Omental fat pad (tissue), 4 donors: Measurements from ENCODE around the gene ROBO1. TPM values are rescaled to one million over a fixed set of nuclear protein-coding genes. Genes with fewer than 3 reads are reported as not detected.
"Not testable (repeated sequence)": the region's sequence is repeated elsewhere in the genome, so short reads cannot be mapped to it uniquely, and the experiment has no call there.

ENCODE experiments used
- ATAC-seq: fragments of 150-250 bp; one replicate; pipeline ENCODE4 v1.9.1; 2016; ENCODE audit warnings: mild to moderate bottlenecking, moderate library complexity; ENCODE audit not compliant: low FRiP score
- DNase-seq: peaks from one replicate; pipeline ENCODE4 v3.0.0-alpha.2; 2019; ENCODE audit warnings: low spot score
- total RNA-seq, 4 donors: library from RNA; depleted of rRNA; stranded (reverse); fragments of >200 nt; gene quantifications; one replicate each; pipeline ENCODE4 v1.1.0, GENCODE V29; 2016
- TF ChIP-seq, protein P1 (sequence below), 3 donors: fragments of 450-650 bp; IDR thresholded peaks; one replicate each; pipeline ENCODE4 v1.5.1; 2016 to 2017; ENCODE audit warnings: antibody characterized with exemption in 3 of 3, mild to moderate bottlenecking in 3 of 3, moderate library complexity in 2 of 3

The ROBO1 gene
- total RNA-seq, 4 donors from 2014 or later, result 13.7 to 34.2 (median 21.0) TPM

DNA sequence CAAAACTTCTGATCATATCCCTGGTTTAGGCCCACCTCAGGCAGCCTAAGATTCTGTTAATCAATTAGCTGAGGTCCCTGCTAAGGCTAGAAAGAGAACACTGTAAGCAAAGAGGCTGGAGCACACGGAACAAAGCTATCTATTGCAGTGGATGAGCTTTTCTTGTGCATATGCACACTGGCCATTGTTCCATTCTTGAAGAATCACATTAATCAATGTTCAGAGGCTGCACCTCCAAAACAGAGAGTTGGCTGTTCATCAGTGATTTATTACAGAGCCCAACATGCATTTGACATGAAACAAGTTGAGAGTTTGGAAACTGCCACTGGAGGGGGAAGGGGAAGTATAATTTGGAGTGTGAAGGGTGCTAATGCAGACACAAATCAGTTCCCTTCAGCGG lies 873.0 kb downstream of the ROBO1 start:
- TF ChIP-seq, protein P1, sequence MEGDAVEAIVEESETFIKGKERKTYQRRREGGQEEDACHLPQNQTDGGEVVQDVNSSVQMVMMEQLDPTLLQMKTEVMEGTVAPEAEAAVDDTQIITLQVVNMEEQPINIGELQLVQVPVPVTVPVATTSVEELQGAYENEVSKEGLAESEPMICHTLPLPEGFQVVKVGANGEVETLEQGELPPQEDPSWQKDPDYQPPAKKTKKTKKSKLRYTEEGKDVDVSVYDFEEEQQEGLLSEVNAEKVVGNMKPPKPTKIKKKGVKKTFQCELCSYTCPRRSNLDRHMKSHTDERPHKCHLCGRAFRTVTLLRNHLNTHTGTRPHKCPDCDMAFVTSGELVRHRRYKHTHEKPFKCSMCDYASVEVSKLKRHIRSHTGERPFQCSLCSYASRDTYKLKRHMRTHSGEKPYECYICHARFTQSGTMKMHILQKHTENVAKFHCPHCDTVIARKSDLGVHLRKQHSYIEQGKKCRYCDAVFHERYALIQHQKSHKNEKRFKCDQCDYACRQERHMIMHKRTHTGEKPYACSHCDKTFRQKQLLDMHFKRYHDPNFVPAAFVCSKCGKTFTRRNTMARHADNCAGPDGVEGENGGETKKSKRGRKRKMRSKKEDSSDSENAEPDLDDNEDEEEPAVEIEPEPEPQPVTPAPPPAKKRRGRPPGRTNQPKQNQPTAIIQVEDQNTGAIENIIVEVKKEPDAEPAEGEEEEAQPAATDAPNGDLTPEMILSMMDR (IDR thresholded peaks at IDR 0.05), result no peak
- DNase-seq (no peak), ATAC-seq (no peak)

DNA sequence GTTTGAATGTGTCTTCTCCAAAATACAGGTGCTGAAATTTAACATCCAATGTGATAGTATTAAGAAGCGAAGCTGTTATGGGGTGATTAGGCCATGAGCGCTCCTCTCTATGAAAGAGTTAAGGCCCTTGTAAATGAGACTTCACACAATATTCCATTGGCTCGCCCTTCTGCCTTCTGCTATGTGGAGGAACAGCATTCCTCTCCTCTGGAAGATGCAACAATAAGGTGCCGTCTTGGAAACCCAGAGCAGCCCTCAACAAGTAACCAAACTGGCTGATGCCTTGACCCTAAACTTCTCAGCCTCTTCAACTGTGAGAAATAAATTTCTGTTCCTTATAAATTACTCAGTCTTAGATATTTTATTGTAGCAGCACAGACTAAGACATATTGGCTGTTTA lies 874.6 kb downstream of the ROBO1 start:
- ATAC-seq, result no peak
- TF ChIP-seq, protein P1 (IDR thresholded peaks at IDR 0.05), result no peak

DNA sequence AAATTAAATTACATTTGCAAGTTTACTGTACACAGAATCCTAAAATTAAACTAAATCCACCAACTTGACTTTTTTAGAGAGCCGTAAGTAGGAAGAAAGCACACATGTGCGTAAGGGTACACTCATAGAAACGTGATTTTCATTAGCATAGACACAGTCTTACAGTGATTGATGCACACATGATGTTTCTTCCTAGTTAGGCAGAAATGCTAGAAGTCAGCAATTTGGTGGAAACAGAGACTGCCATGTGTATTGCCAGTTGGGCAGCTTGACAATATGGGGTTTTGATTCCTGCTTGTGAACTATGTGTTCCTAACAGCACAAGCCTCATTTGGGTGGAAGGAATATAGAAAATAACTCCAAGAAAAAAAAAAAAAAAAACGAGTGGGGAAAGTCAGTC lies 878.5 kb downstream of the ROBO1 start:
- TF ChIP-seq, protein P1 (IDR thresholded peaks at IDR 0.05), result no peak
- no peak for ATAC-seq
- DNase-seq, result no peak

More for the DNA sequence above, 874.6 kb downstream of the ROBO1 start:
- DNase-seq, result no peak

DNA sequence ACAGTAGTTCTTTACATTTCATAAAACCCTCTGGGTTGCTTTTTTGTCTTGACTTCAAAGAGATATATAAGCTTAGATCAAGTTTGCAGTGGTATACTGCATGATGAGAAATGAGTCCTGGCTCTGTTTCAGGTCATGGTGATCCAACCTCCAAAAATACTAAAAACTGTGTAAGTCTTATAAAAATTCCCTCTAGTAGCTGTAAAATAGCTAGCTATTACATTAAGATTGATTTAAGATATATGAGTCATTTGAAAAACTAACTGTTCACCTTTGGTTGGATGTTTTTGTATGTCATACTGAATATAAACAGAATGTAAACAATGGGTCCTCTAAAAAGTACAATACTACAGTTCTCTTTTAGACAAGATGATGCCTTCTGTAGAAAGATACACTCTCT lies 879.2 kb downstream of the ROBO1 start:
- DNase-seq (no peak), ATAC-seq (no peak)
- TF ChIP-seq, protein P1 (IDR thresholded peaks at IDR 0.05), result no peak

DNA sequence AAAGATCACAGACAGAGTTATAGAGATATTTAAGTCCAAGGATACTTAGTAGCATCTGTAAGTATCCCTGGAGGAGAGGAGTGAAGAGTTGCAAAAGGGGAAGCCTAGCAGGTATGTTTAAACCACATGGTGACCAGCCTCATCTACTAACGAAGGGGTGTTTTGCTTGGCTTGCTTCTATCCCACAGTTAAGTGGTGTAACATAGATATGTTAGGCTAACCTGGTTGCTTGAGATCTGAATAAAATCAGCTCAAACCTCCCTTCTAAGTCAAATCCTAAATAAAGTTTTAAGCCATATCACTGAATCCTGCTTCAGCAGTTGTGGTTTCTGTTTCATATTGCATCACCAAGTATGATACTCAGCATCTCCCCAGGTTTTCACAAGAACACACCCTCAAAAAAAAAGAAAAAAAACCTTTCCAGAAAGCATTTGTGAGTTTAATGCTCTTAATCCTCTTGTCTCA lies 880.2 kb downstream of the ROBO1 start:
- ATAC-seq, result no peak
- no peak for DNase-seq
- TF ChIP-seq, protein P1 (IDR thresholded peaks at IDR 0.05), result no peak

DNA sequence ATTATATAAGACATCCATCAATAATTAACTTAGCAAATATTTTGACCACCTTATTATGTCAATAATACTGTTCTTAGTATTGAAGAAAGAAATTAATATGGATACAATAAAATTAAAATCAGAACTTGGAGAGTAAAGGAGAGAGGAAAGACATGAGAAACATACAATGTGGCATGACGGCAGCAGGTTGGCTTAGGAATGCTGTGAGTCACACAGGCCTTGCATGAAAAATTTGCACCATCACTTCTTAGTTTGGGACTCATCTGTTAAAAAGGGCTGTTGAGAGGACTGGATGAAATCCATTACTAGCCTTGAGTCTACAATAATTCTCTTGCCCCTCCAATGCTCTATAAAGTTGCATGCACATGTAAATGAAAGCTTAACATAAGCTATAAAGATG lies 880.8 kb downstream of the ROBO1 start:
- TF ChIP-seq, protein P1 (IDR thresholded peaks at IDR 0.05), result no peak
- no peak for DNase-seq
- ATAC-seq, result no peak

DNA sequence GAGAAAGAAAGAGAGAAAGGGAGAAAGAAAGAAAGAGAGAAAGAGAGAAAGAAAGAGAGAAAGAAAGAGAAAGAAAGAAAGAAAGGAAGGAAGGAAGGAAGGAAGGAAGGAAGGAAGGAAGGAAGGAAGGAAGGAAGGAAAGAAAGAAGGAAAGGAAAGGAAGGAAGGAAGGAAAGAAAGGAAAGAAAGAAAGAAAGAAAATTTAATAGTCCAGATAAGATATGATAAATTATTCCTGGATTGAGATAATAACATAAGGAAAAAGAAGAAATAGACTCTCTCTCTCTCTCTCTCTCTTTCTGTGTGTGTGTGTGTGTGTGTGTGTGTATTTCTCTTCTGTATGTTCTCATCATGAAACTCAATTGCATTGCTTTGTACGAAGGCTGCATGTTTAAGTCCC lies 883.2 kb downstream of the ROBO1 start:
- DNase-seq, ATAC-seq: not testable (repeated sequence)

DNA sequence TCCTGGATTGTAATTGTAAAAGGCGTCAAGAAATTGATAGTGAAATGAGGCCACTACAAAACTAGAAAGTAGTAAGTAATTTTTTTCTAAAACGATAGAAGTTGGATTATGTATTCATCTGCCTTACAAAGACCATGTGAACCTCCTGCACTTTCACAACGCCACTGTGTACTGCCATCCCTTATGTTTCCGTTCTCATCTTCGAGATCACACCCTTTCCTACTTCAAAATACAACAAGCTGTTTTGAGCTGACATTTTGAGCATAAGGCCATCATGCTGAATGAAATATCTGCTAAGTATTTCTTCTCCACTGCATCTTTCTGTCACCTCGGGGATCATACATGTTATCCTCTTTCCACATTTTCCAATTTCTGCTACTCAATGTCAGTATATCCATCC lies 885.5 kb downstream of the ROBO1 start:
- TF ChIP-seq, protein P1 (IDR thresholded peaks at IDR 0.05), result no peak
- DNase-seq (no peak), ATAC-seq (no peak)
